HG03565 (cell line): ENCODE data around the gene PITPNC1.
A peak's percentile ranks its signal among the peaks of the same experiment; 100 is the strongest.
"Not testable (repeated sequence)": the region's sequence is repeated elsewhere in the genome, so short reads cannot be mapped to it uniquely, and the experiment has no call there.

Experiments used
- ATAC-seq: cut with Tn5 transposase; IDR thresholded peaks from one replicate; pipeline ENCODE4 v1.9.1; 2021; ENCODE audit warnings: mild to moderate bottlenecking, moderate library complexity; ENCODE audit not compliant: unreplicated experiment

PITPNC1 gene

GRCh38 chr17:67711916-67712315 is 334.8 kb downstream of the PITPNC1 start:
- ATAC-seq = no peak

GRCh38 chr17:67712375-67712774 is 335.3 kb downstream of the PITPNC1 start:
- no peak for ATAC-seq

GRCh38 chr17:67713169-67713568 is 336.1 kb downstream of the PITPNC1 start:
- no peak for ATAC-seq

GRCh38 chr17:67716405-67716798 is 339.3 kb downstream of the PITPNC1 start:
- no peak for ATAC-seq

- ATAC-seq = peak; percentile 1
Measured at GRCh38 chr17:67717192-67717623, 340.1 kb downstream of the PITPNC1 start.

- peak; percentile 91 for ATAC-seq
Measured at GRCh38 chr17:67717624-67718324, 340.7 kb downstream of the PITPNC1 start, which contains the start of gene NOL11. NOL11 (plus strand) TSS chr17:67717936; CDS start chr17:67717948, 12 bp downstream.

DNA sequence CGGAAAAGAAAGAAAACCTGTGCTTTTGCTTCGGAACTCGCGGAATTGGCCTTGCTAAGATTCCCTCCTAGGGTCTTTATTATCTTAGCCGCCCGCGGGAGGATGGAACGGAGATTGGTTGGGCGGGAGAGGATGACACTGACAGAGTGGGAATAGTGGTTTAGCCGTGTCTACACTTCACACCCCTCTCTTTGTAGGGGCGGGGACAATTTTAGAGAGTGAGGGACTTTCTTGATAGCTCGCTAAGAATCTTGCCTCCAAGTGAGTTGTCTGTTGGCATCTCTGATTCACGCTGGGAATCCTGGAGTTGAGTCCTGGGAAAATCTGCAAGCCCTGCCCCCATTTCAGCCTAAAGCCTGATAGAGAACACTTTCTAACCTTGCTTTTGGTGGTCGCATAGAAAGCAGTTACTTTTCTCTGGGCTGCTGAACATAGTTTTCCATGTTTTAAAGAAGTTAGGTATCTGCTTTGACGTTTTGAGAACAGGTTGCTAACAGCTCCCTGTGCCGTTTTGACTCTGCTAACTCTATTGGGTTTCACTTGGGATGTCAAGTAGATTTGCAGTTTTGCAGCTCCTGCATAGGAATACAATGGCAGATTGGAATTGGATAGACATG is 341.4 kb downstream of the PITPNC1 start:
- no peak for ATAC-seq

- ATAC-seq = no peak
Measured at GRCh38 chr17:67725373-67725791, 348.3 kb downstream of the PITPNC1 start.

GRCh38 chr17:67725807-67726206 is 348.7 kb downstream of the PITPNC1 start:
- no peak for ATAC-seq

- ATAC-seq = not testable (repeated sequence)
Measured at GRCh38 chr17:67727152-67728039, 350.3 kb downstream of the PITPNC1 start.

- no peak for ATAC-seq
Measured at GRCh38 chr17:67729903-67730302, 352.8 kb downstream of the PITPNC1 start.

GRCh38 chr17:67730731-67731130 is 353.6 kb downstream of the PITPNC1 start:
- ATAC-seq = no peak

GRCh38 chr17:67733449-67733848 is 356.4 kb downstream of the PITPNC1 start:
- no peak for ATAC-seq

- no peak for ATAC-seq
Measured at GRCh38 chr17:67737145-67737544, 360.1 kb downstream of the PITPNC1 start.

DNA sequence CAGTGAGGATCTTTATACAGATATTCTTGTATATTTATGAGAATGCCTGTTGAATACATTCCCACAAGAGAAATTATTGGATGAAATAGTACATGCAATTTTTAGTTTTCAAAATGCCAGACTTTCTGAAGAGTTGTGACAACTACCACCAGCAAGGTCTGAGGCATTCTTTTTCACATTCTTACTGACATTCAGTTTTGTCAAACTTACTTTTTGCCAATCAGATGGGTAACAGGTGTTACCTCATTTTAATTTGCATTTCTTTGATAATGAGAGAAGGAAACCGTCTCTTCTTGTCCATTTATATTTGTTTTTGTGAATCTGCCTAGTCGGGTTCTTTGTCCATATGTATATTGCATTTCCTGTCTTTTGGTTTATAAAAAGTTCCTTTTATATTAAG is 364.9 kb downstream of the PITPNC1 start:
- no peak for ATAC-seq
